HEK293 (cell line): ENCODE measurements around the gene SAMD4A.

Experiments used
- CTCF ChIP-seq: fragments of 450-650 bp; formaldehyde crosslinking; IDR thresholded peaks from 2 replicates; pipeline ENCODE4 v1.5.1; 2016; ENCODE audit warnings: missing biosample characterization, missing genetic modification characterization
- GLI4 ChIP-seq: fragments of 450-650 bp; formaldehyde crosslinking; IDR thresholded peaks from 2 replicates; pipeline ENCODE4 v1.5.1; 2016; ENCODE audit warnings: missing biosample characterization, missing genetic modification characterization
- TCF7L2 ChIP-seq: IDR thresholded peaks from 2 replicates; pipeline ENCODE4 v1.6.1; 2011; ENCODE audit warnings: low read depth, mild to moderate bottlenecking, inconsistent platforms, low read length, moderate library complexity, borderline replicate concordance
- ZNF302 ChIP-seq: fragments of 450-650 bp; formaldehyde crosslinking; IDR thresholded peaks from 2 replicates; pipeline ENCODE4 v1.5.1; 2016; ENCODE audit warnings: missing biosample characterization, missing genetic modification characterization, low read depth
- ZNF398 ChIP-seq: fragments of 450-650 bp; formaldehyde crosslinking; IDR thresholded peaks from 2 replicates; pipeline ENCODE4 v1.5.1; 2017; ENCODE audit warnings: missing biosample characterization, missing genetic modification characterization
- ZNF670 ChIP-seq: fragments of 450-650 bp; formaldehyde crosslinking; IDR thresholded peaks from 2 replicates; pipeline ENCODE4 v1.5.1; 2016; ENCODE audit warnings: missing biosample characterization, missing genetic modification characterization, low read depth
- ZNF830 ChIP-seq: fragments of 450-650 bp; IDR thresholded peaks from 2 replicates; pipeline ENCODE4 v1.5.0; 2018; ENCODE audit warnings: missing biosample characterization, missing genetic modification characterization, low read depth, mild to moderate bottlenecking, moderate library complexity

- TF ChIP-seq TCF7L2 (no peak), ZNF670 (tag by site-specific recombination) (no peak), ZNF398 (no peak), CTCF (tag by site-specific recombination) (no peak), ZNF302 (tag by site-specific recombination) (no peak), GLI4 (tag by site-specific recombination) (no peak), ZNF830 (tag by site-specific recombination) (no peak)
Measured at GRCh38 chr14:54807881-54808280, 241.0 kb downstream of the SAMD4A start.
